Activated CD4-positive, alpha-beta T cell treated with anti-CD3 and anti-CD28 coated beads, Interleukin-2, amount 50 U/mL, for 48 hours (primary cell): ENCODE data around the gene EVX2.

Source experiments
- DNase-seq, 2 experiments: peaks; one replicate each; pipeline ENCODE4 v3.0.0-alpha.2; 2020

The EVX2 gene

DNA sequence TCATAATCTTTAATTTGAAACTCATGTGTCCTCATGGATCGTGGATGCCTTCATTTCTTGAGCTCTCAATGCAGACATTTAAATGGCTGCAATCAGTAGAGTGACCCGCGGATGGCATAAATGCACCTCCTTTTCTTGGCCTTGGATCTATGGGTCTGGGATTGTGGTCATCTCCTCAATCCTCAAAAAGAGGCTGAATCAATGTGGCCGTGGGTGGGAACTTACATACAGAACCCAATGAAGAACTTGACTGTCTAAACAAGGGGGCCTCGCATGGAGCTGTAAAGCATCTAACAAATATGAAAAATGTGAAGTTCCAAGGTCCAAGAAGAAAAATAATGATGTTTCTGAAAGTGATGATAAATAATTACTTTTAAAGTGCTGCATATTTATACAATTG is 11.7 kb upstream of the EVX2 start:
- DNase-seq: no peak

DNA sequence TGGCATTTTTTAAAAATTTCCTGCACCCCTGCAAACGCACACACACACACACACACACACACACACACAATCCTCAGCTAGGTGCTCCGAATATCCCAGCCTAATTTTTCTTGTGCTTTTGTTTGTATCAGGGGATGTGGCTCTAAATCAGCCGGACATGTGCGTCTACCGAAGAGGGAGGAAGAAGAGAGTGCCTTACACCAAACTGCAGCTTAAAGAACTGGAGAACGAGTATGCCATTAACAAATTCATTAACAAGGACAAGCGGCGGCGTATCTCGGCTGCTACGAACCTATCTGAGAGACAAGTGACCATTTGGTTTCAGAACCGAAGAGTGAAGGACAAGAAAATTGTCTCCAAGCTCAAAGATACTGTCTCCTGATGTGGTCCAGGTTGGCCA is 10.6 kb upstream of the EVX2 start:
- DNase-seq: no peak

DNA sequence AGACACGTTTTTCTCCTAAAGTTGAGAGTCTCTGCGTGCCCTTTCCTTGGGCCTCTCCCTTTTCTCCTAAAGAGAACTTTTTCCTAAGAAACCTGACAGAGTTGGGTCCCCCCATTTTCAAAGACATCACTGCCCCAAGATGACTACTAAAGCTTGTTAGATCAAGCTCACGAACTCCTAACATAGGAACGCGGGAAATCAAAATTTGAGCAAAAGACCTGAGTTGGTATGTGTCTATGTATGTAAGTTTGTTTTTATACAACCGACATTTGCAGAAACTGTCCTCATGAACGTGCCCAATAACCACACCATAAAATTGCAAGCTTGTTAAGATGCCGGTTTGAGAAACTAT is 10.1 kb upstream of the EVX2 start:
- no peak for DNase-seq

DNA sequence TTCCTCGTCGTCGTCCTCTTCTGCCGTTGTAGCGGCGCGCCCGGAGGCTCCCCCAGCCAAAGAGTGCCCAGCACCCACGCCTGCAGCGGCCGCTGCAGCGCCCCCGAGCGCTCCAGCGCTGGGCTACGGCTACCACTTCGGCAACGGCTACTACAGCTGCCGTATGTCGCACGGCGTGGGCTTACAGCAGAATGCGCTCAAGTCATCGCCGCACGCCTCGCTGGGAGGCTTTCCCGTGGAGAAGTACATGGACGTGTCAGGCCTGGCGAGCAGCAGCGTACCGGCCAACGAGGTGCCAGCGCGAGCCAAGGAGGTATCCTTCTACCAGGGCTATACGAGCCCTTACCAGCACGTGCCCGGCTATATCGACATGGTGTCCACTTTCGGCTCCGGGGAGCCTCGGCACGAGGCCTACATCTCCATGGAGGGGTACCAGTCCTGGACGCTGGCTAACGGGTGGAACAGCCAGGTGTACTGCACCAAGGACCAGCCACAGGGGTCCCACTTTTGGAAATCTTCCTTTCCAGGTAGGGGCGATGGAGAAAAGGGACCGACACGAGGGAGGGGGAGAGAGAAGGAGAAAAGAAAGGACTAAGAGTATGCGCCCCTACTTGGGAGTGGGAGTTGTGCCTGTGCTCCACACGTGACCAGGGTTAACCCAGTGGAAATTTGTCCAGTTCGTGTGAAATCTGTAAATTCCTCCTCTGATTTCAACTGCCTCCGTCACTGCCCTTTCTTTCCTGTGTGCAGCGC is 9.6 kb upstream of the EVX2 start:
- DNase-seq: no peak

DNA sequence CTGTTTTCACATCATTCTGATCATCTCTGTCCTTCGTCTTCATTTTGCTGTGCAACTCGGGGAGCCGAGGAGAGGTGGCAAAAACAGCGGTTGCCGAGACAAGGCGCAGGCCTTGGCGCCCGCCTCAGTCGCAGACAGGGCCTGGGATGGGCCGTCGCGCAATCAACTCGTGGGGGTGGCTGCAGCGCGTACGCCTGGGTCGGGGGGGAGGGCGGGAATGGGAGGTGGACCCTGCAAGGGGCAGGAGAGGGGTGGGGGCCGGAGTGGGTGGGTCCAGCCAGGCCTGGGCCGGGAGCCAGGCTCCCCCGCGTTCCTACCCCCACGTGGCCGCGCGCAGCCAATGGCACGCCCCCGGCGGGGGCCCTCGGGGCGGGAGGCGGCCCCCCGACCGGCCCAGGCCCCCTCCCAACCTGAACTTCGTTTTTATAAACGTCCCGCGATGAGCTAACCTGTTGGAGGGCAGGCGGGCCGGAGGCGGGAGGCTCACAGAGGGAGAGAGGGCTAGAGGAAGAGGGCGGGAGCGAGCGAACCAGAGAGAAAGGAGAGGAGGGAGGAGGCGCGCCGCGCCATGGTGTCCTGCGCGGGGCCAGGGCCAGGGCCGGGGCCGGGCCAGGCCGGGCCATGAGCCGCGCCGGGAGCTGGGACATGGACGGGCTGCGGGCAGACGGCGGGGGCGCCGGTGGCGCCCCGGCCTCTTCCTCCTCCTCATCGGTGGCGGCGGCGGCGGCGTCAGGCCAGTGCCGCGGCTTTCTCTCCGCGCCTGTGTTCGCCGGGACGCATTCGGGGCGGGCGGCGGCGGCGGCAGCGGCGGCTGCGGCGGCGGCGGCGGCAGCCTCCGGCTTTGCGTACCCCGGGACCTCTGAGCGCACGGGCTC is 8.7 kb upstream of the EVX2 start, which contains the start of gene HOXD13:
Gene HOXD13, plus strand, starts transcription at position 452 of the 875 bp plus-strand sequence. Its CDS starts 170 bp downstream, at position 622.
- no peak for DNase-seq

DNA sequence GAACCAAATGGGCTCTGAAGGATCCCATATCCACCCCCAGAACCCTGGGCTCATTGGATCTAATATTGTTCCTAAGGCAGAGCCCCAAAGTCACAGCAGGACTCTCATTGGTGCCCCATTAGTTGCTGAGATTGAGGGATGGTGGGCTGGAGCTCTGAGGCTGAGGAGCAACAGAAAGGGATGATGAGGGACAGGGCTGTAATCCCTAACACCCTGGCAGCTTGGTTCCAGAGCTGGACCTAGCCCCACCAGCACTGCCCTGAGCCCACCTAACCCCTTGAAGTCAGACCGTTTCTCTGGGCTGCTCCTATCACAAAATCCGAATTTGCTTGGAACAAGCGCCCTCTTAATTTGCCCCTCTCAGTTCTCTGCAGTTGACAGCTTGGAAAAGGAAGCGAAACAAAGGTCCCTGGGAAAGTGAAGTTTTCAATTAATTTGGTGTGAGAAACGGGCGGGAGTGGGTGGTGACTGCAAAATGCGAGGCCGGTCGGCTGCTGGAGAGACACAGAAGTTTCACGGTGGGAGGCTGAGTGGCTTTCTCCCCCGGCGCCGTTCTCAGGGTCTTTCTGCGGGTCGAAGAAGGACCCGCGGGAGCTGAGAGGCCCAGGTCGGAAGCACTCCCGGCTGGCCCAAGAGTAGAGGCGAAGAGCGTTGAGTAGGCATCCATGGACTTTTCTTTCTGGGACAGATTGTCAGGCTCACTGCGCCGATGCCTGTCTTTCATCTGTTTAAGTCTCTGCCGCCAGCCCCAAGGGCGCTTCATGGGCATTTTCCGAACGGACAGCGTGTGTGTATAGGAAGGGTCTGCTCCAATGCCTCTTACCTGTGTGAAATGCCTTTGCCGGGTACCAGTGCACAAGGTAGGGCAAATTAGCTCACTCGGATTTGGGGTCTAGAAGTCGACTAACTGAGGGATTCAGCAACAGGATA is 7.8 kb upstream of the EVX2 start:
- no peak for DNase-seq

DNA sequence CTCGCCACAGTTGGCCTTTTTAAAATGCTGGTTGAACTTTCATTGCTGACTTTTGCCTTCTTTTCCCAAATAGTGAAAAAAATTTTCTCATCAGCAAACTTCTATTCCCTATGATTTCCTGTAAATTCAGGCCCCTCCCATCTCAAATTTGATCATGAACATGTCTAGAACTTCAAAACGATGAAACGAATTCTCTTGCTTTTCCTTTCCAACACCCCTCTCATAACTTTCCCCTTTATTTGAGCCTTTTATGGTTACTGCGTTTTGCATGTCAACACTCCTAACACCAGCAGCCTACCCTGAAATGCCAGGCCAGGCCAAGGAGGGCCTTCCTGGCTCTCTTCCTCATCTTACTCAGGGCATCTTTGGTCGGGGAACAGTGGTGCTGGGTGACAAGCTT is 7.1 kb upstream of the EVX2 start:
- no peak for DNase-seq

DNA sequence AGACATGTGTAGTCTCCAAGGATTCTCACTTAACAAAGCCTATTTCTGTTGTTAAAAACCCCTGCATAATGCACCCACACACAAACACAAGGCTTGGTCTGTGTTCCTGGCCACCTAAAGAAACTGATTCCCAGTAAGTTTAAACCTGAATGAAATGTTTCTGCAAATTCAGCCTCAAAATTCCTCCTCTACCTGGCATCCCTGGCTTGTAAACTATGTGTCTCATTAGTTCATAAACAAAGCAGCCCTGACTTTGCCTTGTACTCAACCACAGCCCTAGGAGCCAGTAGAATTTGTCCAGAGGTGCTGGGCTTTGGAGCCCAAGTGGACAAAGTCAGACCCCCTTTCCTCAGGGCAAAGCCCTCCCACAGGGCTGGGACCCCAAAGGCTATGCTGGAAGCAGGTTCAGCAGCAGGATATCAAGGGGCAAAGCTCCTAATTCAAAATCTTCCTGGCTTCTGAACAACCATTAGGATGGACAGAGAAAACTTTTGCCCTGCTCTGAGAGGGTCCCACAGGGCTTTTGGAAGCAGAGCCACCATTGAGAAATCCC is 6.2 kb upstream of the EVX2 start:
- DNase-seq: no peak

DNA sequence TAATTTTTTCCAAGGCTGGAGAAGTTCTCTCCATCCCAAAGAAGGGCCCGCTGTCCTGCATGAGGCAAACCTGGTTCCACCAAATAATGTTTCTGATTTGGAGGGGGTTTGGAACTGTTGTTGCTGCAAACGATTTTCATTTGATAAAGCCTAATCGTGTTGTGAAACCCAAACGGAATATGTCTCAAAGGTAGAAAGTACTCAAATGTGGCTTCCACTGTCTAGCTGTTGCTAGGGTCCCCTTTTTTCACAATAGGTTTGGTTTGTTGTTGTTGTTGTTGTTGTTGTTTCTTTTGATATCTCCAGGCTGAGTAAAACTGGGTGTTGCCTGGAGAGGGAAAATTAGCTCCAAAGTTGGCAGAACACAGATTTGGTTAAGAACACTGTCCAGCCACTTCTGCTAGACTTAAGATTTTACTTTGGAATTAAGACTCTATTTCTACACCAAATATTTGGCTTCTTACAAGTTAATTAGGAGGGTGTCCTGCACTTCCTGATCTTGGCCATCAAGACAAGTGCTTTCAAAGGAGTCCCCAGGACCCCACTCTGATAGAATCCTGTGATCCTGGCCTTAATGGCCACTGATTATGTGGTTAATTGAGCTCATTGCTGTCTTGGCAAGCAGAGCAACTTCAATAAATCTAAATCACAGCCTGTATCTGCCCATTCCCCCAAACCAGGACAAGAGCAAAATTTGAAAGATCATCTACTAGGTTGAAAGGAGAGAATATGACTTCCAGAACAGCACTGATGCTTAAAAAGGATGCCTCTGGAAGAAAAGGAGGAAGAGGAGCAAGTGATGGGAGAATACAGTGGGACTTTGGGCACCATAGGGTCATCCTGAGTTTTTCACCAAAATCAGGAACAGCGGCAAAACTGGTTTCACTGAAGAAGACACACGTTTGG is 5.4 kb upstream of the EVX2 start:
- DNase-seq: no peak

DNA sequence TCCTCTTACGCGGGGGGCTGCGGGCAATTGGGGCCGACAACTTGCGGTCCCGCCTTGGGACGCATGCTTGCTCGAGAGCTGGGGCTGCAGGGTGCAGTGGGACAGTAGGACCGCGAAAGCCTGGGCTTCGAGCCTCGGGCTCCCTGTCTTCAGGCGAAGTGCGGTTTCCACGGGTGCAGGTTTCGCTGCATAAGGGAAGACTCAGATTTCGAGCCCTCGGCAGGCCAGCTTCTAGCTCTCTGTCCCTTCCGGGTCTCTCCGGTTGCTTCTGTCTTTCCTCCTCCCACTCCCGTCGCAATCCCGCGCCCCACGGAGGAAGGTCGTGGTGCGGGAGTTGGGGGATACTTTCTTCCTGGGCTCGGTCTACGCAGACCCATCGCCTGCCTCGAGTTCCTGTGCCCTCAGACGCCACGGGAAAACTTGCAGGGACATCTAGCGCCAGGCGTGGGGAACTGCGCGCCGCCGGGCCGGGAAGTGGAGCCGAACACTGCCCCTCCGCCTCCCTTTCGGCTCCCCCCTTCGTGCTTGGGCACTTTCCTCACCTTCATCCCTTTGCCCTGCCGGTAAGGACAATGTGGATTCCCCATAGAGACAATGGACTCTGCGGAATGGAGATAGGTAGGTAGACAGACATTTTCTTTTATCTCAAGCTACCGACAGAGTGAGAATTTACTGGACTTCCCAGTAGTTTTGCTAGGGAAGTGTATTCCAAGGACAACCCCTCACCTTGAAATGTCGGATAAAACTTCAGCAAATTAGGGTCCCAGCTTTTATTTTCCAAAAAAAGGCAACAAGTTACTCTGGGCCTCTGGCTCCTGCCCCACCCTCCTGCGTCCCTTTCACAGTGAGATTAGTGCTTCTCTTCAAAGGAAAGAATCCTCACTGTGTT is 4.5 kb upstream of the EVX2 start:
- no peak for DNase-seq

- no peak for DNase-seq
Observed at GRCh38 chr2:176087330-176088047, 3.7 kb upstream of the EVX2 start.

DNA sequence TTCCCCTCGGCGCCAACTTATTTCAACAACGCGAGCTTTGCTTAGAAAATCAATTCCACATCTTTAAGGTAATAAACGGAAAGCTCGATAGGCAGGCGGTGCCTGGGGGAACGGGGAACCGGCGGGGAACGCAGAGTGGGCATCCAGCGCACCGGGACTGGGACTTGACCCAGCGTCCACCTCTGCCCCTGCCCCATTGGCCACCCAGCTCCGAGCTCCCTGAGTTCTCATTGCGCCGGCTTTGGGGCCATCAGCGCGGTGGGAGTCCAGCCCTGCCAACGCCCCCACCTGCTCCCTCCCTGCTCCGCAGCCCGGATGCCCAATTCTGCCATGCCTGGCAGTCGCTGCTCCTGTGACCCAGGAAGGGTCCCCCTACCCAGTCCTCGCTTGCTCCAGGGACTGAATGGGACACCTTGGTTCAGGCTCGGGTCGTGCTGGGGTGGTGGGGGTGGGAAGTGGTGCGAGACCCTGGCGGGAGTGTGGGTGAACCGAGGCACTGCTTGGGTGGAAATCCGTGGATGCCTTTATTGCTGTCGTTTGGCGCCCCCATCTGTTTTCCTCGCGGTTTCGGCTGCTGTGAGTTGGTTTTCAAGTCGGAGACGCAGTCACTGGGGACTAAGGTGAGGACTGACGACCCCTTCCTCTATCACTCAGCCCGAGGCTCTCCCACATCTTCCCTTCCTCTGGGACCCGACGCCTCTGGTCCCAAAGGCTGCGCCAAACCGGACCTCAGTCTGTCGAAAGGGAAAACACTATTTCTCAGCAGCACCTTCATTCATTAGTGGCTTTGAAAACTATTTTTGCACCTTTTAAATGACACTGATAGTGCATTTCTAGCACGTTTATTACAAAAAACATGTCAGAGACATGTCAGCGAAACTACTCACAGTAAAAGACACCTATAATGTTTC is 2.4 kb upstream of the EVX2 start:
- no peak for DNase-seq

- no peak for DNase-seq
Observed at GRCh38 chr2:176085120-176085788, 1.5 kb upstream of the EVX2 start.

DNA sequence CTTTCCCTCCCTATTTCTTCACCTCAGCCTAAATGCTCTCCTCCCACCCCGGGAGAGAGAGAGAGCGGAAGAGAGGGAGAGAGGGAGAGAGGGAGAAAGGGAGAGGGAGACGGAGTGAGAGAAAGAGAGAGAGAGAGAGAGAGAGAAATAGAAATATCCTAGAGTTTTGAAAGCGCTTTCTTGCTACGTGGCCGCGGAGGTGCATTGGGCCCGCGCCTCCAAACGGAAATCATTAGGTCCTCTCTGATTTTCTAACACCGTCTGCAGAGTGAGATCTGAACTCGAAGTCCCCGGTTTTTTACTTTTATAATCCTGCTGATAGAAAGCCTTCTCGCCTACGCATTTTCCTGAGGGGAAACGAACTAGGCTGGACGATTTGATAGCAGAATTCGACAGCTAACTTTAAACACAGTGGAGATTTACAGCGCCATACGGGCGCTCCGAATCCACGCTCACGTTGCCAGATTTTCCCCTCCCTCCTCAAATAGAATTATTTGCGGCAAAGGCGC is 903 bp upstream of the EVX2 start:
- DNase-seq: no peak

- no peak for DNase-seq
Observed at GRCh38 chr2:176082824-176083751, 674 bp downstream of the EVX2 start.

DNA sequence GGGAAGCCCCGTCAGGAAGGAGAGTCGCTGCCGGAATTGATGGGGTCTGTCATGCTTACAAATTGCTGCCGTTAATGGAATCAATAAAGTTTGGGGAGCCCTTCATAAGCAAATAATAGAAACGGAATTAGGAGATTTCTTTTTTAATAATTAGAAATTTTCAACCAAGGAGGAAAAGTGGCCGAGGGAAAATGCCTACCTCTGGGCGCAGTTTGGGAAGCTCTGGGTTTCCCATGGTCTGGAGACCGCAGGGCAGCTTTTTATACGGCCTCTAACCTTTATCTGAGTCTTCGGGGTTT is 1.3 kb downstream of the EVX2 start:
- DNase-seq: no peak
